Stimulated activated CD4-positive, alpha-beta T cell treated with anti-CD3 and anti-CD28 coated beads, TNF-alpha, amount 100 ng/mL, for 1 hour (primary cell): ENCODE results near the gene PDYN.
A peak's percentile ranks its signal among the peaks of the same experiment; 100 is the strongest.
"Not testable (repeated sequence)": the region's sequence is repeated elsewhere in the genome, so short reads cannot be mapped to it uniquely, and the experiment has no call there.

ENCODE experiments used
- DNase-seq, 3 donors: peaks; one replicate each; pipeline ENCODE4 v3.0.0-alpha.2; 2020; ENCODE audit warnings: low read depth in 3 of 3, low spot score in 1 of 3

Gene PDYN

DNA sequence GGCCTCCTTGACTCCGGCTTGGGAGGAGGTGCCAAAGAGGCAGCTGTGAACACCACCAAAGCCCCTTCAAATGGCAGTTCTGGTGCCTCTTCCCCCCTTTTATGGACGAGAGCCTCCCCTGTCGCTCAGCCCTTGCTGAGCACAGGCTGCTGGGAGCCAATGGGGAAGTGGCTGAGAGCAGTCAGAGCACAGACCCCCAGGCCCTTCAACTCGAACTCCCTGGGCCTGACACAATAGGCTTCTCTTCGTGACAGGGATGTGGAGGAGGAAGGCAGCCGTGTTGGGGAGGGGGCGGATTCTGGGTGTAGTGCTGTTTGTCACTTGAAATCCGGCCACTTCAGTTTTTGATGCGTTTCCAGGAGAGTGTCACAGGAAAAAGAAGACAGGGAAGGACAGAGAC, at the start of gene PDYN:
Gene PDYN (minus strand): TSS at position 73 of the 400 bp plus-strand sequence. CDS start 10,974 bp downstream, outside the sequence.
- DNase-seq, result no peak

DNA sequence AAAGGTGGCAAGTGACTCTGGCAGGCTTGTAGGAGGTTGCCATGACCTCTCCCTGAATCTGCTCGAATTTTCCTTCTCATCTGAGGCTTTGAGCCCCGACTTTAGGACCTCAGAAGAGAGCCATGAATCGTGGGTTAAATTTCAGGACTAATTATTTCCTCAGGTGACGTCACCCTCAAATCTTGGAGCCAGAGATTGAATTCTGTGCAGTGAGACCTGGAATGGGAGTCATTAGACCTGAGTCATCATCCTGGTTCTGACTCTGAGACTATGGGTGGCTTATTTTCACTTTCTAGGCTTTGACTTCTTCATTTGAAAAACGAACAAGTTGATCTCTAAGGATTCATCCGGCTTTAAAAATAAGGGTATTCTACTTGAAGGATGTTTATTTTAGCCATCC, 48.5 kb upstream of the PDYN start:
- no peak for DNase-seq

GRCh38 chr20:2038161-2038560, 44.3 kb upstream of the PDYN start:
- DNase-seq, result no peak

DNA sequence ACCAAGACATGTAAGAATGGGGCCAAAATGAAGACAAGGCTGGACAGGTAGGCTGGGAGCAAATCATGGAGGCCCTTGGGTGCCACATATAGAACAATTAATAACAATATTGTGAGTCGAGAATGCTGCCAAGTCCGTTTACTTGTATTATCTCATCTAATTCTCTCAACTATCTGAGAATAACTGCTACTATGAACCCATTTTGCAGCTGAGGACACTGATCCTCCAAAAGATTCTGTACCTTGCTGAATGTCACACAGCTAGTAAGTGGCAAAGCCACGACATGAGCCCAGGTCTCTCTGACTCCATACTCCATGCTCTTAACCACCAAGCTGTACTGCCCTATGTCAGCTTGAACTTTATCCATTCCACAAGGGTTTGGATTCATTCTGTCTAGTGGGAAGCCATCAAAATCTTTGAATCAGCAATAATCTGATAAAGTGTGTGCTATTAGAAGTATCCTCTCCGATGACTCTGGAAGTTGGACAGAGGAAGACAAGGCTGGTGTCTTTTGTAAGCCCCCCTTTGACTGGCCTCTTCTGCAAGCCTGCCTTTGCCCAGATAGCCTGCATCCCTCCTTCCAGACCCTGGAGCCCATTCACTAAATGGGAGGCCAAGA, 43.5 kb upstream of the PDYN start:
- DNase-seq, result no peak

DNA sequence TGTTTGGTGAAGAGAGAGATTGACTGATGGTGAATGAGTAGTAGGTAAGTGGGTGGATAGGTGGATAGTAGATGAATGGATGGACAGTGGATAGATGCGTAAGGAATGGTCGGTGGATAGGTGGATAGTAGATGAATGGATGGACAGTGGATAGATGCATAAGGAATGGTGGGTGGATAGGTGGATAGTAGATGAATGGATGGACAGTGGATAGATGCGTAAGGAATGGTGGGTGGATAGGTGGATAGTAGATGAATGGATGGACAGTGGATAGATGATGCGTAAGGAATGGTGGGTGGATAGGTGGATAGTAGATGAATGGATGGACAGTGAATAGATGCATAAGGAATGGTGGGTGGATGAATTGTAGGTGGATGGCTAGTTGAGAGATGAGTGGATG, 42.5 kb upstream of the PDYN start:
- DNase-seq, result not testable (repeated sequence)

DNA sequence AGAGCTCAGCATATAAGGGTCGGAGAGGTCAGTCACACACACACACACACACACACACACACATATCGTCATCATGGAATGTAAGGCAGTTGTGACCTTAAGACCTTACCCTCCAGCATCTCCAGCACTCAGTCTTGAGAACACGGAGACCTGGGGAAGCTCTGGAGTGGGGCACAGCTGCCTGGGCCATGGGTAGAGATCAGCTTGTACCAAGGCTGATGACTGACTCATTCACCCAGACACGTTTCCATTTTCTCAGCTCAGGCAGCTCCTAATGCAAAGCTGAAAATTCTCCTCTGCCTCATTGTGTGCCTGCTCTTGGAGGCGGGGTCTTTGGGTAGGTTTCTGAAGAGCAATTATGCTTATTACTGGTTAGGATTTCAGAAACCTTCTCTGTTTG, 38.3 kb upstream of the PDYN start:
- no peak for DNase-seq

DNA sequence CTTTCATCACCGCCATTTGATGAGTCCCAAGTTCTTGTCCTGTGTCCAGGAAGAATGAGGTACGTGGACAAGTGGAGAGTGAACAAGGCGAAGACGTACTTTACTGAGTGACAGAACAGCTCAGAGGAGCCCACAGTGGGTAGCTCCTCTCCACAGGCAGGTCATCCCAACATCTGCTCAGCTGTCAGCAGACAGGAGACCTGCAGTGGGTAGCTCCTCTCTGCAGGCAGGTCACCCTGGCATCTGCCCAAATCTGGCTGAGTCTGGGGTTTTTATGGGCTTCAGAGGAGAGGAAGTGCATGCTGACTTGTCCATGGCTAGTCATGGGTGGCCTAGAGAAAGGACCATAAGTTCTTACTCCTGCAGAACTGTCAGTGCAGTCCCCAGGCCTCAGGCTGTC, 32.7 kb upstream of the PDYN start:
- DNase-seq, result no peak

DNA sequence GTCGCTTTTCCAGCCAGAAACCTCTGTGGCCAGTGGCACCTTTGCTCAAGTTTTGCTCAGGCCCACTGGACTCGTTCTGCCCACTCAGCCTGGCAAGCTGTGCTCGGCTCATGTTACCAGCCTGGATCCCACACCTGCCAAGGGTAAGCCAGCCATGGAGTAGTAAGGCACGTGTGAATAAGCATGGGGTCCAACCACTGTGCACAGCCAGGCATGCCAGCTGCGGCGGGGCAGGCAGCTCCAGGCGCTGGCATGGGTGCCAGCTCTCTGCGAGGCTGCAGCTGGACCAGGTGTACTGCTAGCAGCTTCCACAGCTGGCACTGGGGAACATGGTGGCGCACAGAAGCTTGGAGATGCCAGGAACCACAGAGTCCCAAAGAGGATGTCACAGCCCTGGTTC, 32.1 kb upstream of the PDYN start:
- no peak for DNase-seq

GRCh38 chr20:2023151-2023550, 29.3 kb upstream of the PDYN start:
- no peak for DNase-seq

DNA sequence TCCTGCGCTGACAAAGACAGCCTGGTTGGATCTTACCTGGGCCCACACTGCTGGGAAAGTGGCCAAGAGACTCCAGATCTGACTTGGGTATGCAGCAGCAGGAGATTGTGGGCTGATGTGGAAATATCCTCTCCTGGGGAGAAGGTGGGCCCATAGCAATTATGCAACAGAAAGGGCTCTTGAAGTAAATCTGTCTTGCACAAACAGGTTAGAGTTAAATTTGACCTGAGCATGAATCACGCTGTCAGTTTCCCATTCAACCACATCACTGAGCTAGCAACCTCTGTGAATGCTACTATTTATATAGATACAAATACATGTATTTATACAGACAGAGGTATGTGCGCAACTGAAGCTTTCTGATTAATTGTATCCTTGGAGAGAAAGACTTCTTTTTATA, 28.3 kb upstream of the PDYN start:
- no peak for DNase-seq

DNA sequence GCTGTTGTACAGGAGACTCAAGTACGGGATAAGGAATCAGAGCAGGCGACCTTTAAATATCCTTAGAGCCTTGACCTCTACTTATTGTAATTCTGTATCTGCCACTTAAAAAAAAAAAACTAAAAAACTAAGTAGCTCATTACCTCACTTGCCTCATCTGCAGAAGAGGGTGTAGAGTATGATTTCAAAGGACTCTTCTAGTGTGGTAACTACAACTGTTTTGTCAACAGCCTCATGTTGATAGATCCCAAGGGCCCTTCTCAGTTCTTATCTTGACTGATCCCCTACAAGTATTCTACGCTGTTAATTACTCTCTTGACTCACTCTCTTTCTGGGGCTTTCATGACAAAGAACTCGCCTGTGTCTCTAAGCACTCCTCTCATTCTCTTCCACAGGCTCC, 16.7 kb upstream of the PDYN start:
- no peak for DNase-seq

DNA sequence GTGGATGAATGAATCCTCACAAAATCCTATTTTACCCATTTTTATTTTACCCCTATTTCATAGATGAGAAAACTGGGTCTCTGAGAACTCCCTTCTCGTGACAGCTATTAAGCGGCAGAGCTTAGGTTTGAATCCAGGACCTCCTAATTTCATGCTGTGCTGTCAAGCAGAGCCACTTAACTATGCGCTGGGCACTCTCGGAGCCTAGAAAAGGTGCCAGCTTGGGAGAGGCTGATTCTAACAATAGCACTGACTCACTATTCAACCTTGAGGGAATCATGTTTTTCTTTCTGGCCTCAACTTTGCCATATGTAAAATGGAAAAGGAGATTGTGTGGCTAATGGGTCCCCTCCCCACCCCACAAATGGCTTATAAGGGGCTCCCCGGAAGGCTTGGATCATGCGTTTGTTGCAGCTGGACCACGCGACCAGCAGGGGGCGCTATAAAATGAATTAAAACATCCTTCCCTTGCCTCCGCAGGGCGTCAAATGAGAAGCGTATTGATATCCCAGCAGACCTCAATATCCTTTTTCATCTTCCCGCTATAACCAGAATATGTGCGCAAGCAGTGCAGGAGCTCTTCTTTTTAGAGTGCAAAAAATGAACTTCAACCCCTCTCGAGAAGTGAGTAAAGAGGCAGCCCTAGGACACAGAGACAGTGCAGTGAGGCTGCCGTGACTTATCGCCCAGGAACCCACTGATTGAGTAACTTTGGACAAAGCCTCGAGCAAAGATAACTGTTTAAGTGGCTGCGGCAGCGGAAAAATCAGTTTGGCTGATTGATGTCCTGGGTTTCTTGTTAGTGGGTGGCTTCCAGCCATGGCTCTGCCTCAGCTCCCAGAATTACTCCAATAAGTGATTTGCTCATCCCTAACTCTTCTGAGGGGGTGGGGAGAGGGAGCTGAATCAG, 12.8 kb upstream of the PDYN start:
- no peak for DNase-seq

GRCh38 chr20:2005831-2006426, 12.1 kb upstream of the PDYN start:
- DNase-seq, result peak in 2 of 3 donors; percentile 13 to 43

- no peak for DNase-seq
Observed at GRCh38 chr20:2005359-2005758, 11.5 kb upstream of the PDYN start.

DNA sequence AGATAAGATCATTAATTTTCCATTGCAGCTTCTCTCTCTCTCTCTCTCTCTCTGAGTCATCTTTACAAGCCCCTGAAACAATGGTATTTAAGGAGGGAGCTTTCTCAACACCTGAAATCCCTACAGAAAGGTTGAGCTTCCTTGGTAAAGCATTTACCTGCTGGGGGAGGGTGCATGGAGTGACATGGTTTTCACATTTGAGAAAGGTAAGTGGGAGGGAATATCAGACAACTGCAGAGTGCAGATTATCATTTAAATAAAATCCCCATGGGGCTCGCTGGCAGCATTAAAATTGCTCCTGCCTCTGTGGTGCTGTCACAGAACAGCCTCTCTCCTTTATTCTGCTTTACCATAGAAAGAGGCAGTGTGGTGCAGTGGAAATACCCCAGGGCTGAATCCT, 10.3 kb upstream of the PDYN start:
- DNase-seq, result no peak

GRCh38 chr20:2002365-2002764, 8.5 kb upstream of the PDYN start:
- DNase-seq, result no peak

GRCh38 chr20:2001119-2001518, 7.3 kb upstream of the PDYN start:
- DNase-seq, result no peak

GRCh38 chr20:2000285-2000684, 6.4 kb upstream of the PDYN start:
- no peak for DNase-seq

GRCh38 chr20:1998715-1999114, 4.9 kb upstream of the PDYN start:
- no peak for DNase-seq

DNA sequence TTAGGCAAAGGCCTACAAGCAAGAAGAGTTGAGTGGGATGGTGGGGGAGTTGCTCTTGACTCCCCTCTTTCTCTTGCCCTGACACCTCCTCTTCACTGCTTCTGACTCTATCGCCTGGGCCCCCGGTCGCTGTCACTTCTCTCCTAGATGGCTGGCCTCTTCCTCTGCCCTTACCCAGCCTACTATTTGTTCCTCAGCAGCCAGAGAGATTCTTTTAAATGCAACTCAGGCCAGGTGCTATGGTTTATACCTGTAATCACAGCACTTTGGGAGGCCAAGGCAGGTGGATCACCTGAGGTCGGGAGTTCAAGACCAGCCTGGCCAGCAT, 4.3 kb upstream of the PDYN start:
- DNase-seq, result no peak

- DNase-seq, result no peak
Observed at GRCh38 chr20:1997483-1998192, 3.8 kb upstream of the PDYN start.
